HT1080 (cell line): ENCODE results near the gene QRSL1. TPM values are rescaled to one million over a fixed set of nuclear protein-coding genes. Genes with fewer than 3 reads are reported as not detected.
"Not testable (repeated sequence)": the region's sequence is repeated elsewhere in the genome, so short reads cannot be mapped to it uniquely, and the experiment has no call there.

Experiments used
- DNase-seq: peaks from one replicate; pipeline ENCODE4 v3.0.0-alpha.2; 2015; ENCODE audit warnings: low read depth
- total RNA-seq: library from RNA; depleted of rRNA; stranded (reverse); fragments of >200 nt; shearing (Covaris generic); gene quantifications from 2 replicates; pipeline ENCODE4 v1.2.3, GENCODE V29; 2014

QRSL1 gene
- total RNA-seq, 1 experiment from 2014 or later, result 13.7 TPM

GRCh38 chr6:106620931-106621672 lies 8.3 kb upstream of the QRSL1 start:
- DNase-seq, result peak; percentile 33

GRCh38 chr6:106622412-106622811 lies 7.0 kb upstream of the QRSL1 start:
- DNase-seq, result no peak

GRCh38 chr6:106623039-106623438 lies 6.3 kb upstream of the QRSL1 start:
- no peak for DNase-seq

DNA sequence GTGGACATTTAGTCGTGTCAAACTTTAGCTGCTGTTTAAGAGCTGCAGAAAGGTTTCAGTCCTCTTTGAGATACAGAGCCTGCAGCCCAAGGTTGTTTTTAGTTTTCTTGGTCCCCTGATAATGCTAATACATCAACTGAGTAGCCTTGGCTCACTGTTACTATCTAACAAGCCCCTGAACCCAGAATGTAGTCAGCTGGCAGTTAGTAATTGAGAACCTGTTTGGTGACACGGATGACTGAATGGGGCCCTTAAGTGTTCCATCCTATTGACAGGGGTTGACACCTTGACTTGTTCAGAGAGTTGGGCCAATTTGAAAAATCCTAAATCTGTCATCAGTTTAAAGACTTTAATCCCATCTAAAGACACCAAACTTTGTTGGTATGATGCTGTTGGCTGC lies 2.9 kb upstream of the QRSL1 start:
- DNase-seq, result no peak

DNA sequence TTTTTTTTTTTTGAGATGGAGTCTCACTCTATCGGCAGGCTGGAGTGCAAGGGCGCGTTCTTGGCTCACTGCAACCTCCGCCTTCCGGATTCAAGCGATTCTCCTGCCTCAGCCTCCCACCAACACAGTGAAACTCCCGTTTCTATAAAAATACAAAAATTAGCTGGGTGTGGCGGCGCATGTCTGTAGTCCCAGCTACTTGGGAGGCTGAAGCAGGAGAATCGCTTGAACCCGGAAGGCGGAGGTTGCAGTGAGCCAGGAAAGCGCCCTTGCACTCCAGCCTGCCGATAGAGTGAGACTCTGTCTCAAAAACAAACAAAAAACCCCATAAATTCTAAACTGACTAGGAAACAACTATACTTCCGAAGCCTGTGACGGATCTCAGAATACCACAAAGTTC lies 1.6 kb upstream of the QRSL1 start:
- DNase-seq, result not testable (repeated sequence)

GRCh38 chr6:106628658-106629102 lies 698 bp upstream of the QRSL1 start:
- no peak for DNase-seq

GRCh38 chr6:106629859-106630163 lies 433 bp downstream of the QRSL1 start:
- no peak for DNase-seq

GRCh38 chr6:106630366-106630765 lies 988 bp downstream of the QRSL1 start:
- DNase-seq, result no peak

- no peak for DNase-seq
These were observed 2.0 kb downstream of the QRSL1 start for GRCh38 chr6:106631346-106631745.

DNA sequence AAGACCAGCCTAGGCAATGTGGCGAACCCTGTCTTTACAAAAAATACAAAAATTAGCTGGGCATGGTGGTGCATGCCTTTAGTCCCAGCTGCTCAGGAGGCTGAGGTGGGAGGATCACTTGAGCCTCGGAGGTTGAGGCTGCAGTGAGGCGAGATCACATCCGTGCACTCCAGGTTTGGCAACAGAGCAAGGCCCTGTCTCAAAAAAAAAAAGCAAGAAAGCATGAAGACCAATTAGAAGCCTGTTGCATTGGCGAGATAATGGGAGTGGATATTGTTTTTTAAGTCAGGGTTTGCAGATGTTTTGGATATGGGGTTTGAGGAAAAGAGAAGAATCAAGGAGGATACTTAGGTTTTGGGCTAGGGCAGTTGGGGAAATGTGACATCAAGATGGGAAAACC lies 5.2 kb downstream of the QRSL1 start:
- no peak for DNase-seq

DNA sequence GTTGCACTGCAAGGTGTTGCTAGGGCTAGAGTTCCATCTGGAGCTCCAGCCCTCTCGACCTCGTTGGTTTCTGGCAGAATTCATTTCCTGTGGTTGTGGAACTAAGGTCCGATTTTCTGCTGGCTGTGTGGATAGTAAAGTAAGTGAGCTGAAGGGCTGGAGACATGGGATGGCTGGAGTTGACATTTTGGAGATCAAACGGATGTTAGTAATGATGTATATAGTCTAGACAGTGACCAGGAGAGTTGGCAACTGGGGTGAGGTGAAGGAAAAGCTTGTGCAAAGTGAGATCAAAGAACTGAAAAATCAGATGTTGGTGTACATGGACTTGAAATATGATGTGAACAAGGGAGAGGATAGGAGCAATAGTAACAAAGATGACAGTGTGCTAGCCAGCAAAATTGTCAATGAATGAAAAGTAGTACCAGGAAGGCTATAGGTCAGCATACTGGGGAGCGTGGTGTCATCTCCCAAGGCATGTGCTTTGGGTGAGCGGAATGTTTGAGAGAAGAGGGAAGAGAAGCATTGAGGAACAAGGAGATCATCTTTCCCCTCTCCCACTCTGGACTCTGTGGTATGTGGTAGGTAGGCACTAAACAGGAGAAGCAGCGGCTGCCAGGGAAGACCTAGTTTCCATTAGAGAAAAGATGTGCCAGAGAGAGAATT lies 7.8 kb downstream of the QRSL1 start:
- DNase-seq, result no peak

DNA sequence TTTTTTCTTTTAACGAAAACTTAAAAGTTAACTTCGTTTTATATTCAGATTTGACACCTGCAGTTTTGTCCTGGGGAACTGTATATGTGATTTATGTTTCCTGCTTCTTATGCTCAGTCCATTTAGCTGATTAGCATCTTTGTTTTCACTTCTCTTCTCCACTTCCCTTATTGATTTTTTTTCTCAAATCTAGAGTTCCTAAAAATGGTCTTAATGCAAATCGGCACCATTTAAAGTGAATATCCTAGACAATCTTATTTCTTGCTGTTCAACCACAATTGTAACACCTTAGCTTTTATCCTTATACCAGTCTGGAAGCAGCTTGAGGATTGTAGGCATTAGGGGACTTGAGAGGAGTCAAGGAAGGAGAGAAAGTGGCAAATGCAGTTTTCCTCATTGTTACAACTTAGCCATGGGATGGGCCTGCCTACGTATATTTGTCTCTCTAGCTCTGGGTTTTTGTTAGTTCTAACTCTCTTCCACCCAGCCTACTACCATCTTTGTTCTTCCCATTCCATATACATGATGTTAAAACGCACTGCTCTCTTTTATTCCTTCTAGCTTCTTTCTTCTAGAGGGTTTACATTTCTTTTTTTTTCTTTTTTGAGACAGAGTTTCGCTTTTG lies 8.5 kb downstream of the QRSL1 start:
- DNase-seq, result no peak

DNA sequence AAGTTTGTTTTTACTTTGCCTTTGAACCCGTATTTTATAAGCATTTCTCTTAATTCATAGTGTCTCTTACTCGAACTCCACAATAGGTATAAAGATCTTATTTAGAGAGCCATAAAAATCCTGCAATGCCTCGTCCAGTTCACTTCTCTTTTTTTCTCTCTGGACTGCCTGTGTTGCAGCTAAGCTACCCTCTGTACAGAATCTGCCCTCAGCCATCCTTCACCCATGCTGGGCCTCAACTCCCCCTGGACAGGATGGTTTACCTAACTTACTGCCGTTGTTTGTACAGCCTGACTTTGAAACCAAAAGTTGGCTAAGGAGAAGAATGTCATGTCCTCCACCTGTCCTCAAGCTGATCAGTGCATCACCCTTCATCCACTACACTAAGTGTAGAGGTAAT lies 10.4 kb downstream of the QRSL1 start:
- no peak for DNase-seq

GRCh38 chr6:106642476-106642875 lies 13.1 kb downstream of the QRSL1 start:
- DNase-seq, result no peak

GRCh38 chr6:106643061-106643460 lies 13.7 kb downstream of the QRSL1 start:
- DNase-seq, result no peak

DNA sequence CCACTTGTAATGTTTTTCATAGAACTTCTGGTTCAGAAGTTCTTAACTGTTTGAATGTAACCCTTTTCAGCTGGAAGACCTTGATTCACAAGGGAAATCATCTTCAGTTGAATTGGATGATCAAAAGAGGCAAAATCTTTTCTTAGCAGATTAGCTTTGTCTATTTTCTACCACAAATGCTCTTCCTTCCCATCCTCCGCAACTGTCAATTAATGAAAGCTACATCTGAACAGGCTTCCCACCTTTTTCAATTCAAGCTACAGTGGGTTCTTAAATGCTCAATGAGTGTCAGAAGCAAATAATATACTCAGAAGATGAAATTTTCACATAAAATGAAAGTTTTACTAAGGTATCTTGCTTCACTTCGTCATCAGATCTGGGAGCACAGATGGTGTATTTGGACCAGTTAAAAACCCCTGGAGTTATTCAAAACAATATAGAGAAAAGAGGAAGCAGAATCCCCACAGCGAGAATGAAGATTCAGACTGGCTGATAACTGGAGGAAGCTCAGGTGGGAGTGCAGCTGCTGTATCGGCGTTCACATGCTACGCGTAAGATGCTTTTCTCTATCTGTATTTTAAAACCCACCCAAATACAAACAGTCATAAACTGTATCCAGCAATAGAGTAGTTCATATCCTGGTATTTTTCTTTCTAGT lies 19.4 kb downstream of the QRSL1 start:
- no peak for DNase-seq

GRCh38 chr6:106658469-106658868 lies 29.1 kb downstream of the QRSL1 start:
- DNase-seq, result no peak

GRCh38 chr6:106659859-106660258 lies 30.5 kb downstream of the QRSL1 start:
- DNase-seq, result no peak

DNA sequence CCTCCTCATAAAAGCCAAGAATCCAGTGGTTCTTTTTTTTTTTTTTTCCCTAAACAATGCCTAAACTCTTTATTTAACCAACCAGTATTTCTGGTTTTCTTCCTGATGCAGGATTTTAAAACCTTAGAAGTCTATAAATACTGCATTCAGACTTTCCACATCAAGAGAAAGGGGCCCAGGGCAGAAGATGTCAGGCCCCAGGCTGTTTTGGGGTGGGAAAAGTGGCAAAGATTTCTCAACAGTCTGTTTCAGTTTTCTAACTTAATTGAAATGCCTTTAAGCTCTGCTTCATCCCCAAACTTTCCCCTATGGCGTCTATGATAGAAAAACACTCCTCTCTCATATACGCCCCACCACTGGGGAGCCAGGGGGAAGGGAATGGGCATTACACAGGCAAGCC lies 33.1 kb downstream of the QRSL1 start:
- DNase-seq, result no peak

GRCh38 chr6:106666282-106667021 lies 37.1 kb downstream of the QRSL1 start:
- no peak for DNase-seq

GRCh38 chr6:106667022-106667402 lies 37.6 kb downstream of the QRSL1 start:
- no peak for DNase-seq

DNA sequence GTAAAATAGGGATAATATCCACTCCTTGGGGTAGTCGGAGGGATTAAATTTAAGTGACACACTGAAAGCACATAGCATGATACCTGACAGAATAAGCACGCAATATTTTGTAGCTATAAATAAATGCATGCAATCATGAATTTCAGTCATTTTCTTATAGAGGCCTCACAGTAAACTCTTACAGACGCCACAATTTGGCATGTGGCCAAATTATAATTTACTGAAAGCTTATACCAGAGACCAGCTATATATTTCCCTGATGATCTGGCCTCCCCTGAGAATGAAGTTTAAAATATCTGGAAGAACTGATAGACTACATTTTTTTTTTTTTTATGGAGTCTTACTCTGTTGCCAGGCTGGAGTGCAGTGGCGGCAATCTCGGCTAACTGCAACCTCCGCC lies 40.9 kb downstream of the QRSL1 start:
- DNase-seq, result no peak
